T-helper 22 cell (primary cell): ENCODE results near the gene LSM10.

ENCODE experiments used
- DNase-seq: peaks from one replicate; pipeline ENCODE4 v3.0.0-alpha.2; 2020; ENCODE audit warnings: low read depth

LSM10 gene

GRCh38 chr1:36383240-36383639 is 14.5 kb downstream of the LSM10 start:
- DNase-seq = no peak

DNA sequence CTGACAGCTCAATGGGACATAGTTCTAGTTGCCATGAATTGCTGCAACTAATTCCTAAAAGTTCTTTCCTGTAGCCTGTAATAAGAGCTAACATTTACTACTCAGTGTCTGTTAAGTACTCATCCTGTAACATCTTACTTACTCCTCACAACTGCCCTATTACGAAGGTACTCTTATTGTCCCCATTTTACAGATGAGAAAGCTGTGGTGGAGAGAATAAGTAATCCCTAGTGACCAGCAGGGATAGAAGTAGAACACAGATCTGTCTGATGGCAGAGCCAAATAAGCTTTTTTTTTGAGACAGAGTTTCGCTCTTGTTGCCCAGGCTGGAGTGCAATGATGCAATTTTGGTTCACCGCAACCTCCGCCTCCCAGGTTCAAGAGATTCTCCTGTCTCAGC is 15.0 kb downstream of the LSM10 start:
- no peak for DNase-seq

GRCh38 chr1:36382231-36382630 is 15.5 kb downstream of the LSM10 start:
- DNase-seq = no peak

GRCh38 chr1:36381405-36381804 is 16.3 kb downstream of the LSM10 start:
- DNase-seq = no peak

GRCh38 chr1:36380782-36381181 is 16.9 kb downstream of the LSM10 start:
- no peak for DNase-seq

- DNase-seq = no peak
Observed at GRCh38 chr1:36380143-36380619, 17.5 kb downstream of the LSM10 start.

- no peak for DNase-seq
Observed at GRCh38 chr1:36377791-36378492, 19.8 kb downstream of the LSM10 start.

- DNase-seq = no peak
Observed at GRCh38 chr1:36372617-36373016, 25.1 kb downstream of the LSM10 start.

DNA sequence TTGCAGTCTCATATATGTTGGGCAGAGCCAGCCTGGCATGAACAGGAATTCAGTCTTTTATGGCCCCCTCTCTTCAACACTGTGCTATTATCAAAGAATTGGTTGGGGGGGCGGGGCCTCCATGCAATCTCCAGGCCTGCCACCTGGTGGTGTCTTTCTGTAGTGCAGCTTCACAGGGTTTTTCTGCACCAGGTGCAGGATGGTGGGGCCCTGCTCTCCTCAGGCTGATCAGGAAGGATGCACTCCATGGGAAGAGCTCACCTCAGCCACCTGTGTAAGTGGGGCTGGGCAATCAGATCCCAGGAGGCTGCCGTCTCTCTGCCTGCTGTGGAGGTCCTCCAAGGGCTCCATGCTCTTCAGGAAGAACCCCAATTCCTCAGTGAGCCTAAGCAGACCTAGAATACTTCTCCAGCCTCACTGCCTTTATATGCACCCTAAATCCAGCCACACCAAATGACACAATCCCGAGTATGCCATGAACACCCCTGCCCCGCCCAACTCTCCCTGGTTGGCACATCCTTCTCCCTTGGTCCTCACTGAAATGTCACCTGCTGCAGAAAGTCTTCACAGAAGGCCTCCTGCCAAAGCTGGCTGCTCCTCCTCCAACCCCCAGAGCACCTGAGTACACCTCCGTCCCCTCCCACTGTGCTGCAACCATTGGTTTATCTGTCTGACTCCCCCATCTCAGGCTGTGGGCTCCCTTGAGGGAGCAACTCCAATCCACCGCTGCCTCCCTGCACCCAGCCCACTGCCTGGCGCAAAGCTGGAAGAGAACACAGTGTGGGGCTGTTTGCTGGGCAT is 28.4 kb downstream of the LSM10 start:
- DNase-seq = peak; percentile 51

GRCh38 chr1:36367798-36368197 is 29.9 kb downstream of the LSM10 start:
- DNase-seq = no peak

DNA sequence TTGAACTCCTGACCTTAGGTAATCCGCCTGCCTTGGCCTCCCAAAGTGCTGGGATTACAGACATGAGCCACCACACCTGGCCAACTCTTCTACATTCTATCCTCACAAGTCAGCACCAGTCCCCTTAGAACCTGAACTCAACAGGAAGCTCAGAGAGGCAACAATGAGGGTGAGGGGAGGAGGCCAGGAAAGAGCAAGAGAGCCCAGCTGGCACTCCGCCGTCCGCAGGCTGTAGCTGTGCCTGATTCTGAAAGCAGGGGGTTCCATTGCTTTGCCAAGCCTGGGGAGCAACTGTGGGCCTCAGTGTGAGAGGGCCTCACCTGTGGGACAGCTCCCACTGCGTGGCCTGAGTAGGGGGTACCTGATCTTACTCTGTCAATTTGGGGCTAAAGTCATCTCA is 30.6 kb downstream of the LSM10 start:
- no peak for DNase-seq

DNA sequence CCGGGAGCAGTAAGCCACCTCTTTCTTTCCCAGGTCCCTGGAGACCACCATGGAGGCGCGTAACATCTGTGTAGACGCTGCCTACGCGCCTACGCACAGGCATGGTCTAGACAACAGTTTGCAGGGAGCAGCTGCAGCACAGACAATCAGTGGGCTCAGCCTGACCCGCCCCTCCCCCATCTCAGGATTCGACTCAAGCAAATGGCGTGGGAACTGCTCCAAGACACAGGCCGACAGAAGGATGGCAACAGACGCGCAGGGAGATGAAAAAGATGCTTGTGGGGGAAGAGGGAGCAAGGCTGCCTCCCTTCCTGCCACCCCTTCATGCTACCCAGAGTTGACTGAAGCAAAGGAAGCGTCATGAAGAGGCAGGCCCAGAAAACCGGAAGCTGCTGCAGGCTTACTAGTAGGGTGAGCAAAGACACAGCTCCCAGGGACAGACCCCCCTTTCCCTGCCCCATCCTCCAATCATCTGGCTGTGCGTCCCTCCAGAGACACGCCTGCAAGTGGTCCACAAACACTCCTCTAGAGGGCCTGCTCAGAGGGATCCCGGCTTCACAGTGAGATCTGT is 31.5 kb downstream of the LSM10 start:
- peak; percentile 53 for DNase-seq

- no peak for DNase-seq
Observed at GRCh38 chr1:36365381-36365780, 32.3 kb downstream of the LSM10 start.

DNA sequence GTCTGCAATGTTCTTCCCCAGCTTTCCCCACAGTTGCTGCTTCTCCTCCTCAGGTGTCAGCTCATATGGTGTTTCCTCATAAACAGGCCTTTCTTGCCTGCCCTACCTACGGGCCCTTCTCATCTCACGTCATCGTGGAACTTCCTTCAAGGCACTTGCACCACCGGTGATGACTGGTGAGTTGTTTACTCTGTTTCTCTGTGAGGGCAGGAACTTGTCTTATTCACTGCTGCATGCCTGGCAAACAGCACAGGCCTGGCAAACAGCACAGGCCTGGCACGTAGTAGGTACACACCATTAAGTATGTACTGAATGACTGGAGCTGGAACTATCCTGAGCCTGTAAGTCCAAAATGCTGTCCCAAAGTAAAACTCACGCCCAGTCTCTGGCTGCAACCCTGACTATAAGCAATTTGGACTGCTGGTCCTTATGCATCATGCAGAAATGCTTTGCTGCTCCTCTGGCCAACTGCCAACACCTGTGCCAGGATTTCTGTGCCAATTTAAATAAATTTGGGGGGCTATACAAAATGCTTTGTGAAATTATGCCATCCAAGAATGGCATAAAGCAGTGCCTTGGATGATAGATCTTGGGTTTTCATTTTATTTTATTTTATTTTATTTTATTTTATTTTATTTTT is 37.7 kb downstream of the LSM10 start:
- no peak for DNase-seq

- DNase-seq = no peak
Observed at GRCh38 chr1:36359383-36359782, 38.3 kb downstream of the LSM10 start.

- no peak for DNase-seq
Observed at GRCh38 chr1:36358514-36359084, 39.1 kb downstream of the LSM10 start.

DNA sequence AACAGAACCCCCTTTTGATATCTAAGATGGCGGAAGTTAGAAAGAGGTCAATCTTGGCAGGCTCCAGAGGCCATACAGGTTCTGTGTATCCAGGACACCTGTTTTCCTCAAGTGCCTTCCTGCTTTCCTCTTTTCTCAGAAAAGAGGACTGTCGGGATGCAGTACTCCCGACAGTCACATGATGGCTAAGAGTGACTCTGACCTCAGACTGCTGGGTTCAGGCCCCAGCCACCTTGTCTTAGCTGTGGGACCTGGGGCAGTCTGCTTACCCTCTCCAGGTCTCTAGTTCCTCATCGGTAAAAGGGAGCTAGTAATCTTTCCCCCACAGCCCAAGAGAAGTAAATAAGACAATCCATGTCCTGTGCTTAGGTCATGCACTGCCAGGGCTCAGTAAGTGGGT is 41.9 kb downstream of the LSM10 start:
- no peak for DNase-seq

GRCh38 chr1:36354486-36354885 is 43.2 kb downstream of the LSM10 start:
- no peak for DNase-seq

DNA sequence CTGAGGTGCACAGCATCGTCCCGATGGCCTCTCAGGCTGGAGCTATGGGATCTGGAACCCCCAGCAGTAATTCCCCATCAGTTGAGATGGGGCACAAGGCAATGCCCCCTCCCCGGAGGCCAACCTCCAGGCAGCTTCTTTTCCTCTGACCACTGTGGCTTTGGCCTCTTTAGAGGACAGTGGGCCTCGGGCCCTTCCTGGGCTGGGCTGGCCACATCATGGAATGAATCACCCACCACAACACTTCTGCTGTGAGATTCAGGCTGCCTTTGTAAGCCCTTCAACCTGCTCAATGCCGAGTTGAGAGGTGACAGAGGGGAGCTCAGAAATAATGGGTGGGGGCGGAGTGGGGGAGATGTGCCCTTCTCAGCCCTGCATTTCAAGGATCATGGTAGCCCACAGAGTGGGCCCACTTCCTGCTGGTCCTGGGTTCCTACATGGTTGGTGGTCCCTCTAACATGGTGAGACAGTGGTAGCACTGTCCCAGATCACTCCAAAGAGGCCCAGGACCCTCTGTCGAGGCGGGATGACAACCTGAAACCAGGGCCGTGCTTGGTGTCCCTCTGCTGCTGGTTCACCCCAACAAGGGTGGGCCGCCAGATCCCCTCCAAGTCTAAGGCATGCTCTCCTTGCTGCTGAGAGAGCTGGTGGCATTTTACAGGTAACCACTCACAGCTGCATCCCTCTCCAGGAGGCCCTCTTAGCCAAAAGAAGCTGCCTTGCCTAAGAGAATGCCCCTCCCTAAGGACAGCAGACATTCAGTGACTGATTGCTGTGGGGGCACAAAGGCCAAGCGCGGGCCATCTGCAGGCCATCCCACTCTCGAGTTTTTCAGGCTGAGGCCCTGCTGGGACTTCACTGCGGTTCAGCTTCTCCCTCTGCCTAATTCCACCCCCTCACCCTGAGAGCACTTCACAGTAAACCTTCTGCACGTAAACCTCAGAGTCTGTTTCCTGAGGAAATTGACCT is 44.5 kb downstream of the LSM10 start:
- DNase-seq = no peak

DNA sequence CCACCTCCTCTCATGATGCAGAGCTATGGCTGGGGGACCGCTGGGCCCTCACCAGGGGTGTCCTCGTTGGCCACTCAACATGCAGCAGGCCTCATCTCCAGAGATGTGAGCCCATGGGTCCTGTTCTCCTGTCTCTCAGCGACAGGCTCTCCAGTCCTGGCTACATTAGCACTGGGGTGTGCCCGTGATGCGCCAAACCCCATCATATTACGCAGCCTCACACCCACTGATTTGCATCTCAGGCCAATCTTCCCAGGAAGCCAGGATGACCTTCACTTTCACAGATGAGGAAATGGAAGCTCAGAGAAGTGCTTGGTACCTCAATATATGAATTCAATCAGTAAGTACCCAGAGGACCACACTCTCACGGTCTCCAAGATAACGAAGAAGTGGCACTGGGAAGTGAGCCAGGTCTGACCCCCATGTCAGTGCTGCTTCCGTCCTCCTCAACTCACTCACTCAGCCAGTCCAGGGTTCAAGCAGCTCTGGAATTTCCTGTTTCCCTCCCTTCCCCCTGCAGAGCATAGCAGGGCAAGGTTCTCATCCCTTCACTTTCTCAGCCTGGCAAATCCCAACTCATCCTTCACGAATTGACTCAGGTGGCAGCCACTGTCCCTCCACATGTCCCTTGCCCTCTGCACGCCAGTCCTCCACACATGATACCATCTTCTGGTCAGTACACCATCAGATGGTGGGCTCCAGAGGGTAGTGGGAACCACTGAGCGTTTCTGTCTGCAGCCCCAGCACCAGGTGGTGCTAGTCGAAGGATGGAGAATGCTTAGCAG is 45.4 kb downstream of the LSM10 start:
- no peak for DNase-seq
